Activated CD4-positive, alpha-beta T cell treated with anti-CD3 and anti-CD28 coated beads for 36 hours (primary cell): Measurements from ENCODE around the gene LDHAL6B. TPM values are rescaled to one million over a fixed set of nuclear protein-coding genes. Genes with fewer than 3 reads are reported as not detected.
"Not testable (repeated sequence)": the region's sequence is repeated elsewhere in the genome, so short reads cannot be mapped to it uniquely, and the experiment has no call there.

Experiments
- ATAC-seq: fragments of 200-7000 bp; cut with Tn5 transposase; one replicate; pipeline ENCODE4 v1.10.0; 2021; ENCODE audit warnings: mild to moderate bottlenecking, moderate library complexity
- CTCF ChIA-PET: fragments of 350-600 bp; sonication (Branson Sonifier 250); formaldehyde crosslinking; loops from one replicate; lab custom pipeline; 2021; ENCODE audit warnings: antibody characterized with exemption; lab: Charles Lee
- POLR2A ChIA-PET: fragments of 350-600 bp; sonication (Branson Sonifier 250); formaldehyde crosslinking; loops from one replicate; lab custom pipeline; 2021; ENCODE audit warnings: antibody characterized with exemption, inconsistent platforms; lab: Charles Lee
- DNase-seq: peaks from one replicate; pipeline ENCODE4 v3.0.0-alpha.2; 2020
- H3K27ac Mint-ChIP-seq: one replicate; pipeline ENCODE4 v1.8.0; 2021; ENCODE audit warnings: mixed read lengths
- H3K27me3 Mint-ChIP-seq: one replicate; pipeline ENCODE4 v1.8.0; 2021; ENCODE audit warnings: mixed read lengths
- H3K36me3 Mint-ChIP-seq: one replicate; pipeline ENCODE4 v1.8.0; 2021; ENCODE audit warnings: low read depth, mixed read lengths
- H3K4me1 Mint-ChIP-seq: one replicate; pipeline ENCODE4 v1.8.0; 2021; ENCODE audit warnings: mixed read lengths
- H3K4me3 Mint-ChIP-seq: one replicate; pipeline ENCODE4 v1.8.0; 2021; ENCODE audit warnings: mild to moderate bottlenecking, moderate library complexity, mixed read lengths
- H3K9me3 Mint-ChIP-seq: one replicate; pipeline ENCODE4 v1.8.0; 2021; ENCODE audit warnings: low read depth, mixed read lengths
- intact Hi-C, 2 experiments: fragments of 100-400 bp; cut with DNase I in 1 of 2; cut with micrococcal nuclease in 1 of 2; formaldehyde crosslinking; loops; one replicate each; pipeline versions ENCODE4 v1.14.2 to v1.15.1; 2022 to 2024; cut with DNase I, micrococcal nuclease
- total RNA-seq, 2 experiments: library from RNA; stranded (reverse); gene quantifications; one replicate each; pipeline ENCODE4 v1.2.3, GENCODE V29; 2021

LDHAL6B gene
- total RNA-seq = not detected

GRCh38 chr15:59206623-59207183 is at the start of gene LDHAL6B:
Gene LDHAL6B, plus strand, starts transcription at chr15:59206843. Its CDS starts 98 bp downstream, at chr15:59206941.
- intact Hi-C loops = no loop called here
- ChIA-PET POLR2A (no interaction called here), CTCF (interaction anchor here (0.7 kb wide), 1 partner anchor 32 kb away, joined by 3 read pairs; no protein-coding TSS in a partner anchor)
- ATAC-seq (no peak), DNase-seq (no peak)
- no peaks in the 10 kb centered on the region for H3K4me1 Mint-ChIP-seq
- no peaks in the 10 kb centered on the region for H3K36me3 Mint-ChIP-seq
- H3K9me3 Mint-ChIP-seq = no peaks in the 10 kb centered on the region
- H3K27ac Mint-ChIP-seq = no peak within 1 kb of the TSS
- no peaks in the 10 kb centered on the region for H3K27me3 Mint-ChIP-seq
- H3K4me3 Mint-ChIP-seq = no peak within 1 kb of the TSS

GRCh38 chr15:59157396-59157795 is 49.2 kb upstream of the LDHAL6B start:
- no peak for ATAC-seq
- no peak overlapping the region for H3K4me3 Mint-ChIP-seq
- H3K27ac Mint-ChIP-seq = no peak overlapping the region

DNA sequence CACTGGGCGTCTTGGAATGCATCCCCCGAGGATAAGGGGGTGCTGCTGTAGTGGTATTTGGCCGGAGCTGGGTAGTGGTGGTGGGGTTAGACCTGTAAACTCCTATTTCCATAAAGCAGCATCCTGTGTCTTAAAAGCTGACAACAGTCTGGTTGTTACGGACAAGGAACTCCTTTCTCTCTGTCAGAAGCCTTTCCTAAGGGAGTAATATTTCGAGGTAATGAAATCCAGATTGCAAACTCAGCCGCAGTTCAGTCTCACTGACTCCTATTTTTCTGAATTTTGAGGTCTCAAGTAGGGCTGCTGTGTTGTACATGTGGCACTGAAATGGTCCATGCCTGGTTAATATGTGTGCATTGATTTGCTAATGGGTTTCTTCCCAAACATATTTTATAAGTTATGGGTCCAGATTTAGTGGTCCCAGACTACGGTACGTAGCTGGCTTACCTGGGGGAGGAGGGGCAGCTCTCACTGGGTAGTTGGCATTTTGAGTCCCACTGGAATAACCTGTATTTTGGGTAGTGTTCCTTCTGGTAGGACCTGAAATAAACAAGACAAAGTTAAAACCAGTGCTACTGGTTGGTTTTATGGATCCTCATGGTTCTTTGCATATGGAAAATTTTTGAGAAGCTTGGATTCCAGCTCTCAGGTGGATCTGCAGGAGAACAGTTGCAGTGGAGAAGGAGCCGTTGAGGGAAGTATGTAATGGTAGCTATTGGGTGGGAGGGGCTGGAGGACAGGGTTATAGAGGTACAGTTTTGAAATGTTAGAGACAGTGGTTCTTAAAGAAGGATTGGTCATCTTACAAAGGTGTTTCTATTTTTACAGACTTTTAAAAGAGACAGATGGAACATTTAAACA is 48.6 kb upstream of the LDHAL6B start:
- ChIA-PET CTCF (interaction anchor here (0.6 kb wide), 1 partner anchor 635 kb away, joined by 3 read pairs; no protein-coding TSS in a partner anchor), POLR2A (interaction anchor here (0.6 kb wide), 1 partner anchor 155 kb away, joined by 4 read pairs; no protein-coding TSS in a partner anchor)
- Mint-ChIP-seq H3K4me3 (no peak overlapping the region), H3K27ac (no peak overlapping the region), H3K9me3 (no peaks in the 10 kb centered on the region), H3K36me3 (no peaks in the 10 kb centered on the region), H3K4me1 (no peaks in the 10 kb centered on the region), H3K27me3 (no peaks in the 10 kb centered on the region)
- DNase-seq (no peak), ATAC-seq (no peak)
- intact Hi-C loops = no loop called here

More at GRCh38 chr15:59157396-59157795, 49.2 kb upstream of the LDHAL6B start:
- ChIA-PET POLR2A (no interaction called here), CTCF (interaction anchor here (0.5 to 0.6 kb wide), 2 partner anchors 257 to 634 kb away, joined by 3 to 4 read pairs; no protein-coding TSS in a partner anchor)
- no peak for DNase-seq
- Mint-ChIP-seq H3K9me3 (no peaks in the 10 kb centered on the region), H3K27me3 (no peaks in the 10 kb centered on the region), H3K36me3 (no peaks in the 10 kb centered on the region), H3K4me1 (no peaks in the 10 kb centered on the region)
- intact Hi-C loops = no loop called here

DNA sequence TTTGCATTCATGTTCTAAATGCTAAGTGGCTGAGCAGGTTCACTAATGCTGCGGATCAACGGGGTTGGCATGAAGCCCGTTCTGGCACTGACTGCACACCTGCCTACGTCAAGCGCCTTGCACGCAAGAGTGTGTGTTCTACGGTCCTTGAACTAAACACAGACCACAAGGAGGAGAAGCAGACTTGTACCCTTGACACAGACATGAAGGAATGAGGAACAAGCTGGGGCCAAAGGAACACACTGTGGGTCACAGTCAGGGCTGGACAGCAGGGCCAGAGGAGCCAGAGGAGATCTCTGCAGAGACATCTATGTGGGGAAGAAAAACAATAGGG is 48.0 kb upstream of the LDHAL6B start:
- Mint-ChIP-seq H3K4me1 (no peaks in the 10 kb centered on the region), H3K4me3 (no peak overlapping the region), H3K27ac (no peak overlapping the region), H3K27me3 (no peaks in the 10 kb centered on the region), H3K36me3 (no peaks in the 10 kb centered on the region), H3K9me3 (no peaks in the 10 kb centered on the region)
- no peak for DNase-seq
- intact Hi-C loops = no loop called here
- CTCF ChIA-PET = no interaction called here
- no peak for ATAC-seq
- POLR2A ChIA-PET = interaction anchor here (0.6 kb wide), 1 partner anchor 156 kb away, joined by 4 read pairs; no protein-coding TSS in a partner anchor

DNA sequence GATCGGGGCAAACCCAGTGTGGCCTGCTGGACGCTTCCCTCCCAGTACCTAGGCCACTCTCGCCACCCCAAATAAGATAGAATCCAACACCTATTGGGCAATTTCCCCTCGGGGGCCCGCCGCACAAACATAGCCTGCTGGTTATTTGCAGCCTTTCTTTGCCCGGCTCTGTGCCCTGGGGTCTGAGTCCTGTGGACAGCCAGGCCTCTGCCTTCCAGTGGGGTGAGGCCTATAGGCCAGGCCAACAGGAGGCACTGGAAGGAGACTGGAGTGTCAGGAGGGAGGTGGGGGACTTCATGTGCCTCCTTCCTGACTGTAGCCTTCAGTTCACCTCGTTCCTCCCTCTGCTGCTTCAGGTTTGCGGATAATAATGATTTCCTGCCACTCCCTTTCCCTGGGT is 47.4 kb upstream of the LDHAL6B start:
- DNase-seq (no peak), ATAC-seq (no peak)
- H3K4me3 Mint-ChIP-seq = no peak overlapping the region
- intact Hi-C loops = no loop called here
- H3K9me3 Mint-ChIP-seq = no peaks in the 10 kb centered on the region
- no peaks in the 10 kb centered on the region for H3K4me1 Mint-ChIP-seq
- no peaks in the 10 kb centered on the region for H3K36me3 Mint-ChIP-seq
- H3K27me3 Mint-ChIP-seq = no peaks in the 10 kb centered on the region
- ChIA-PET CTCF (no interaction called here), POLR2A (no interaction called here)
- no peak overlapping the region for H3K27ac Mint-ChIP-seq

- peak; percentile 39 for ATAC-seq
- H3K9me3 Mint-ChIP-seq = no peaks in the 10 kb centered on the region
- no peaks in the 10 kb centered on the region for H3K36me3 Mint-ChIP-seq
- CTCF ChIA-PET = interaction anchor here (0.7 to 1.3 kb wide), 4 partner anchors 59 to 372 kb away, joined by 3 read pairs; no protein-coding TSS in a partner anchor
- DNase-seq = peak; percentile 55
- no peaks in the 10 kb centered on the region for H3K27me3 Mint-ChIP-seq
- POLR2A ChIA-PET = no interaction called here
- no peak overlapping the region for H3K4me3 Mint-ChIP-seq
- H3K27ac Mint-ChIP-seq = no peak overlapping the region
- H3K4me1 Mint-ChIP-seq = no peaks in the 10 kb centered on the region
- intact Hi-C loops = loop anchor here in 1 of 2 experiments (1.0 kb wide), 1 partner anchor 332 kb away; no protein-coding TSS in a partner anchor
Measured at GRCh38 chr15:59160880-59161593, 45.6 kb upstream of the LDHAL6B start.

DNA sequence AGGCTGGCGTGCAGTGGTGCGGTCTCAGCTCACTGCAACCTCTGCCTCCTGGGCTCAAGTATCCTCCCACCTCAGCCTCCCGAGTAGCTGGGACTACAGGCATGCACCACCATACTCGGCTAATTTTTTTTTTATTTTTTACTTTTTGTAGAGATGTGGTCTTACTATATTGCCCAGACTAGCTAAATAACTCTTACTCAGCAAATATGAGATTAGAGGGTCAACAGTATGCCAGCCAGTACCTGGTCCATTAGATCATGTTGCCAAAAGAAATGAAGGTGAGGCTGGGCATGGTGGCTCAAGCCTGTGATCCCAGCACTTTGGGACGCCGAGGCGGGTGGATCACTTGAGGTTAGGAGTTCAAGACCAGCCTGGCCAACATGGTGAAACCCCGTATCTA is 44.6 kb upstream of the LDHAL6B start:
- H3K36me3 Mint-ChIP-seq, ATAC-seq, H3K9me3 Mint-ChIP-seq, H3K27me3 Mint-ChIP-seq, intact Hi-C loops, POLR2A ChIA-PET, H3K27ac Mint-ChIP-seq, H3K4me1 Mint-ChIP-seq, DNase-seq, H3K4me3 Mint-ChIP-seq: not testable (repeated sequence)
- CTCF ChIA-PET = interaction anchor here (0.6 to 1.8 kb wide), 6 partner anchors 24 to 371 kb away, joined by 3 read pairs; no protein-coding TSS in a partner anchor

DNA sequence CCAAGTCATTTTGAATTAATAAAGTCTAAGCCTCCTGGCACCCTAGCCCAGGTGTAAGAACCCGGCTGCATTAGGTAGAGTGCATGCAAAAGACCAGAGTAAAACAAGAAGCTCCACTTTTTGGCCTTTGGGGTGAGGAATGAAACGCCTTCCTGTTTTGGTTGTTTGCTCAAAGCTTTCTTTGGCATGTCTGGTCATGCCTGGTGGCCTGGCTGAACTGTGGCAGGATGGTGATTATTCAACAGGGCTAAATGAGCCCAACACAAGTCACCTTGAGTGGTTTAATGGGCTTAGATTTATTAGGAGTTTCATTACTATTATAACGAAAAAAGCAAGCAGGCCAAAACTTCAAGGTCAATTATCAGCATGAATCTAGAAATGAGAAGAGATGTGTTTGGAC is 40.9 kb upstream of the LDHAL6B start:
- Mint-ChIP-seq H3K9me3 (no peaks in the 10 kb centered on the region), H3K36me3 (no peaks in the 10 kb centered on the region), H3K4me1 (peaks cover 5% of the 10 kb centered on the region), H3K27ac (no peak overlapping the region), H3K4me3 (no peak overlapping the region), H3K27me3 (no peaks in the 10 kb centered on the region)
- ATAC-seq (no peak), DNase-seq (no peak)
- intact Hi-C loops = no loop called here
- ChIA-PET POLR2A (no interaction called here), CTCF (interaction anchor here (0.9 to 2.0 kb wide), 5 partner anchors 8 to 358 kb away, joined by 3 to 6 read pairs (median 3); no protein-coding TSS in a partner anchor)

DNA sequence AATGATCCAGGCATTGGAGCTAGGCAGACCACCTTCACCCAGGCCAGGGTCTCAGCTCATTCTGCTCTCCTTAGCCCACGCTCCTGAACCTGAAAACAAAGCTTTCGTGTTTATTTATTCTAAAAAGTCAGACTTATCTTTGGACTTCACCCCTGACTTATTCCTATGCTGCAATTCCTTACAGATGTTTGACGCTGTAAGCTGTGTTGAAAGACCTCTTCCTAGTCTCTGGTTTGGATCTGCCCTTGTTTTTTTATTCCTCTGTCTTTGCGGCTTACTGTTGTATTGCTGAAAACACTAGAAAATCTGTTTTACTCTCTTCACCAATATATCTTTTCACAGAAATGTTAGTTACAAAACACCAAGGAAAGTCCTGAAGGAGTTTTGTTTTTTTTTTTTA is 40.5 kb upstream of the LDHAL6B start:
- H3K36me3 Mint-ChIP-seq = no peaks in the 10 kb centered on the region
- CTCF ChIA-PET = interaction anchor here (0.5 to 1.2 kb wide), 3 partner anchors 20 to 357 kb away, joined by 3 read pairs; no protein-coding TSS in a partner anchor
- H3K4me1 Mint-ChIP-seq = peaks cover 5% of the 10 kb centered on the region
- no peak for ATAC-seq
- H3K9me3 Mint-ChIP-seq = no peaks in the 10 kb centered on the region
- no peaks in the 10 kb centered on the region for H3K27me3 Mint-ChIP-seq
- POLR2A ChIA-PET = no interaction called here
- no peak overlapping the region for H3K27ac Mint-ChIP-seq
- H3K4me3 Mint-ChIP-seq = no peak overlapping the region
- intact Hi-C loops = no loop called here
- DNase-seq = no peak

GRCh38 chr15:59166601-59167265 is 39.9 kb upstream of the LDHAL6B start:
- no peaks in the 10 kb centered on the region for H3K9me3 Mint-ChIP-seq
- H3K27ac Mint-ChIP-seq = no peak overlapping the region
- ATAC-seq = no peak
- H3K27me3 Mint-ChIP-seq = no peaks in the 10 kb centered on the region
- POLR2A ChIA-PET = no interaction called here
- DNase-seq = no peak
- H3K36me3 Mint-ChIP-seq = no peaks in the 10 kb centered on the region
- intact Hi-C loops = no loop called here
- H3K4me1 Mint-ChIP-seq = peaks cover 5% of the 10 kb centered on the region
- no peak overlapping the region for H3K4me3 Mint-ChIP-seq
- CTCF ChIA-PET = interaction anchor here (0.5 to 1.2 kb wide), 3 partner anchors 19 to 322 kb away, joined by 3 to 4 read pairs (median 3); no protein-coding TSS in a partner anchor

- ChIA-PET CTCF (interaction anchor here (0.8 kb wide), 1 partner anchor 214 kb away, joined by 3 read pairs; no protein-coding TSS in a partner anchor), POLR2A (no interaction called here)
- peaks cover 5% of the 10 kb centered on the region for H3K4me1 Mint-ChIP-seq
- no peaks in the 10 kb centered on the region for H3K9me3 Mint-ChIP-seq
- H3K27me3 Mint-ChIP-seq = no peaks in the 10 kb centered on the region
- intact Hi-C loops = no loop called here
- no peaks in the 10 kb centered on the region for H3K36me3 Mint-ChIP-seq
- H3K27ac Mint-ChIP-seq = no peak overlapping the region
- H3K4me3 Mint-ChIP-seq = no peak overlapping the region
- ATAC-seq (no peak), DNase-seq (no peak)
Measured at GRCh38 chr15:59168536-59168935, 38.1 kb upstream of the LDHAL6B start.
